ENCODE results near the gene CPLX1. TPM values are rescaled to one million over a fixed set of nuclear protein-coding genes. Genes with fewer than 3 reads are reported as not detected.
A peak's percentile ranks its signal among the peaks of the same experiment; 100 is the strongest.

Gene CPLX1
- 1 to 10 TPM in 1 of 2 donors, under 1 TPM in 1; 0.11 to 1.9 TPM for total RNA-seq

GRCh38 chr4:825971-826330 is at the start of gene CPLX1:
Gene CPLX1 (minus strand): TSS chr4:826129. CDS start chr4:824522, 1,607 bp downstream.
- H3K36me3 Mint-ChIP-seq = peaks cover 0 to 6% of the 10 kb centered on the region in 2 donors
- H3K9me3 Mint-ChIP-seq = no peaks in the 10 kb centered on the region
- no peak for DNase-seq (ENCODE audit: low spot score in 2 of 2)
- peak in 1 of 2 donors; percentile 28 for ATAC-seq
- H3K27ac Mint-ChIP-seq = no peak within 1 kb of the TSS

DNA sequence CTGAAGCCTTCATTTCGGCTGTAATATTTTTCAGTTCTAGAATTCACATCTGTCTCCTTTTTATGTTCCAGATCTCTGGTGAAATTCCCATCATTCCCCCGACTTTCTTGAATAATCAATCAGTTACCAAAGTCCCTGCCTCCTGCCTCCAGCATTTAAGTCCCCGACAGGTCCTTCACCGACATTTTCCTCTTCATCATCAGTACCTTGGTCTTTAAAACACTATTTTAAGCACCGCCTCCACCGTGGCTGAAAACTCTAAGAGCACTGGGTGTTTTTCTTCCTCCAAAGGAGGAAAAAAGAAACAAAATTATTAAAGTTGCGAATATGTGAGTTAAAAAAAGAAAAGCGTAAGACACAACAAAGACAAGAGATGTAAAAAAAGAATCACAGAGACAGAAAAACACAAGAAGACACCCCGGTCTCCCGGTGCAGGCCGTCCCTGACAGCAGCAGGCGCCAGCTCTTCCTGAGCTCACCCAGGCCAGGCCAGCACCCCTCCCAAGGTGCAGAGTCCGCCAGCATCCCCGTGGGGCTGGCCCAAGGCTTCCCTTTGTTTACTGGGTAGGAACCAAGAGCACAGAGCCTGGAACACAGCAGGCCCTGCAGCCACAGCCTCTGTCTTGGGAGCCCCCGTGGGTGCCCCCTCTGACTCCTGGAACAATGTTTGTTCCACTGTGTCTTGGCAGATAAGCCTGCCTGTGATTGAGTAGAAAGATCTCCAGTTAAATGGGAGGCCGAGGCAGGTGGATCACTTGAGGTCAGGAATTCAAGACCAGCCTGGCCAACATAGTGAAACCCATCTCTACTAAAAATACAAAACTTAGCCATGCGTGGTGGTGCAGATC is 49.3 kb upstream of the CPLX1 start:
- H3K36me3 Mint-ChIP-seq = peaks cover 26 to 34% of the 10 kb centered on the region in 2 donors
- ATAC-seq (no peak), DNase-seq (ENCODE audit: low spot score in 2 of 2) (no peak)
- H3K27ac Mint-ChIP-seq = peak overlapping the region in 1 of 2 donors; percentile 47
- no peaks in the 10 kb centered on the region for H3K9me3 Mint-ChIP-seq

DNA sequence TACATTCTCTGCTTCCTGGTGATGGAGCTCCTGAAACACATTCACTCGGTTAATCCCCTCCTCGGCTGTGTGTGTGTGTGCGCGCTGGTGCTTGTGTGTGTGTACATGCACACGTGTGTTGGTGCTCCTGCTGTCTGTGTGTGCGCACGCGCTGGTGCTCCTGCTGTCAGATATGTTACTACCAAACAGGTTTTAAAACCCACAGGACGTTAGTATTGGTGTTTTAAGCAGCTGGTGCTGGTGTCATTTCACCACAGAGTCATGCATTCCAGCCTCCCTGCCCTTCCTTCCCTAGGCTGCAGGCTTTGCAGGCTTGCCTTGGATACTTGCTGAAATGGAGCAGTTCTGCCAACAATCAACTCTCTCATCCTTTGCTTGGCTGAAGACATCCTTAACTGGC is 48.1 kb upstream of the CPLX1 start:
- ATAC-seq (no peak), DNase-seq (ENCODE audit: low spot score in 2 of 2) (no peak)
- peaks cover 29 to 43% of the 10 kb centered on the region in 2 donors for H3K36me3 Mint-ChIP-seq
- H3K27ac Mint-ChIP-seq = peak overlapping the region; percentile 37 to 69
- H3K9me3 Mint-ChIP-seq = no peaks in the 10 kb centered on the region

DNA sequence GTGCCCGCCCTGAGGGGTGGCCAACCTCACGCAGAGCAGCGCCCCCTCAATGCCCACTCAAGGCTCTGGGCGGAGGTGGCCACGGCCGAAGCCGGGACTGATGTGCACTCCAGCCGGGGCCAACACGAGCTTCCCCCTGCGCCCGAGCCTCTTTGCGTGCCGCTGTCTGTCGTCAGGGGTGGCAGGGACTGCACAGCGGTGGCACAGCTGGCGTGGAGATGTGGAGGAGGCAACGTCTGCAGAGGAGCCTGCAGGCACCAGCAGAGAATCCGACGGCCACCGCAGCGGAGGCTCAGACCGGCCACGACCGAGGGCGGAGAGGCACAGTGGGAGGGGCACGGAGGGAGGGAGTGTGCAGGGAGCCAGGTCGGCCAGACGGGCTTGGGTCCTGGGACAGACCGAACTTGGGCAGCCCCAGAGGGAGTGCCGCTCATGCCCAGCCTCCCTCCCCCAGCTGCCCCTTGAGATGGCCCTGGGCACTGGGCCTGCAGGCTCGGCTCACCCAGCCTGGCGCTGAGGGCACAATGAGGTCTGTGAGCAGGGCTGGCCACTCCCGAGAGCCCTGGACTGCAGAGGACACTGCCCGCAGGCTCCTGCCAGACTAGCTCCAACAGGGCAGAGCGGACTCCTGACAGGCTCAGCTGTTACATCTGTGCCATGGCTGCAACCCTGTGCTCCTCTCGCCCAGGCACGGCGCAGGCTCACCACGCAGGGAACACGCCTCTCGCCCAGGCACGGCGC is 46.5 kb upstream of the CPLX1 start:
- Mint-ChIP-seq H3K36me3 (peaks cover 19 to 41% of the 10 kb centered on the region in 2 donors), H3K9me3 (no peaks in the 10 kb centered on the region), H3K27ac (peak overlapping the region in 1 of 2 donors; percentile 72)
- no peak for DNase-seq (ENCODE audit: low spot score in 2 of 2)
- ATAC-seq = no peak

DNA sequence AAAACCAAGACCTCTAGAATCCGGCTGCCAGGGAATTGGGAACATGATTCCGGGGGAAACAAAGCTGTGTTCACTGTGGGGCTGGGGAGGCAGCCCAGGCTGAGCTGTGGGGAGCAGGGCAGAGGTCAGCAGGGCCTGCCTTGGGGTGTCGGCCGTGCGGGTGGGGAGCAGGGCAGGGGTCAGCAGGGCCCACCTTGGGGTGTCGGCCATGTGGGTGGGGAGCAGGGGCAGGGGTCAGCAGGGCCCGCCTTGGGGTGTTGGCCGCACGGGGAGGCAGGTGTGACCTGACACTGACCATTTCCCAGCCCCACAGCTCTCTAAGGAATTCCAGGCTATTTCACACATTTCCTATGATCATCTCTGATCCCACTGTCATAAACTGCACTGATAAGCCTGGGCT is 45.6 kb upstream of the CPLX1 start:
- H3K36me3 Mint-ChIP-seq = peaks cover 13 to 37% of the 10 kb centered on the region in 2 donors

GRCh38 chr4:870951-871350 is 45.0 kb upstream of the CPLX1 start:
- no peak for ATAC-seq
- DNase-seq (ENCODE audit: low spot score in 2 of 2) = no peak
- no peaks in the 10 kb centered on the region for H3K9me3 Mint-ChIP-seq
- H3K27ac Mint-ChIP-seq = no peak overlapping the region
- peaks cover 13 to 37% of the 10 kb centered on the region in 2 donors for H3K36me3 Mint-ChIP-seq

More for the DNA sequence above, 45.6 kb upstream of the CPLX1 start:
- H3K27ac Mint-ChIP-seq = peak overlapping the region in 1 of 2 donors; percentile 74
- H3K9me3 Mint-ChIP-seq = no peaks in the 10 kb centered on the region
- DNase-seq (ENCODE audit: low spot score in 2 of 2) (no peak), ATAC-seq (no peak)

- DNase-seq (ENCODE audit: low spot score in 2 of 2) = no peak
- peaks cover 13 to 30% of the 10 kb centered on the region in 2 donors for H3K36me3 Mint-ChIP-seq
- no peaks in the 10 kb centered on the region for H3K9me3 Mint-ChIP-seq
- H3K27ac Mint-ChIP-seq = peak overlapping the region; percentile 23 to 72
- no peak for ATAC-seq
Observed at GRCh38 chr4:869776-870175, 43.8 kb upstream of the CPLX1 start.

DNA sequence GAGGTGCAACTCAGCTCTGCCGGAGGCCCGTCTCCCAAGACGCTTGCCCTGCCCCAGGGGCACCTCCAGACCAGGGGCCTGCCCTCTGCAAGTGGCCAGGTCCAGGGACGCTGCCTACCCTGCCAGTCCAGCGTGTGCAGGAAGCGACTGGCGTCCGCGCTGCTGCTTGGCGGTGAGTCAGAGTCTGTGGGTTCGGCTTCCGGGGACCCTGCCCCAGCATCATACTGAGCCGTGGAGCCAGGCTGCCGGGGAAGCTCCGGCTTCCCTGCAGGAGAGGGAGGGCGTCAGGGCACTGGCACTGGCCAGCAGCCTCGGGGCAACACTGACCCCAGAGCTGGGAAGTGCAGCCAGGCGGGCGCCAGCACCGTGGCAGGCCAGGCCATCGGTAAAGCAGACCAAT is 42.5 kb upstream of the CPLX1 start:
- Mint-ChIP-seq H3K9me3 (no peaks in the 10 kb centered on the region), H3K36me3 (peaks cover 13 to 20% of the 10 kb centered on the region in 2 donors), H3K27ac (no peak overlapping the region)
- DNase-seq (ENCODE audit: low spot score in 2 of 2) (no peak), ATAC-seq (no peak)

GRCh38 chr4:867526-868250 is 41.8 kb upstream of the CPLX1 start:
- DNase-seq (ENCODE audit: low spot score in 2 of 2) = no peak
- peaks cover 19 to 25% of the 10 kb centered on the region in 2 donors for H3K36me3 Mint-ChIP-seq
- no peaks in the 10 kb centered on the region for H3K9me3 Mint-ChIP-seq
- no peak overlapping the region for H3K27ac Mint-ChIP-seq
- ATAC-seq = no peak

DNA sequence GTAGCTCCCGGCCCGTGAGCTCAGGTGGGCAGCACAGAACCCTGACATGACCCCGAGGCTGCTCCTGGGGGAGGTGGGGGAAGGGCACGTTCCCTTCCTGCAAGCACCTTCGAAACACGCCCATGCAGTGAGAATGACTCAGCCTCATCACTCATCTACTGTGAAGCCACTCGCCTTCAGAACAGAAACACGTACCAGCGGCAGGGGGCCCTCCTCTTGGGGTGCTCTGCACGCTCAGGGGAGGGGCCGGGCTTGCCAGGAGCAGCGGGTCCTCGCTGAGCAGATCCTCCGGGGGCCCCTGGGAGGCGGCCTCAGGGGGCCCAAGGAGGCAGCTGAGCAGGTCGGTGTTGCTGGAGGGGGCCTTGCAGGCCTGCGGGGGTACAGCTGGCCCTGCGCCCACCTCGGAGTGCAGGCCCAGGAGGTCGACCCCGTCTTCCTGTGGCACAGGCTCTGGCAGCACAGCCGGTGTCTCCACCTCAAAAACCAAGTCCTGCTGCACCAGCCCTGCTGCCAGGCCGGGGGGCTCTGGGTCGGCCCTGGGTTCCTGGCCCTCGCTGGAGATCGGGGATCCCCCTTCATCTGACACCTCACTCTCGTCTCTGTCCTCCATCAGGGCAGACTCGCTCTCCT is 40.9 kb upstream of the CPLX1 start:
- no peak overlapping the region for H3K27ac Mint-ChIP-seq
- no peaks in the 10 kb centered on the region for H3K9me3 Mint-ChIP-seq
- DNase-seq (ENCODE audit: low spot score in 2 of 2) (no peak), ATAC-seq (peak; percentile 23 to 39)
- H3K36me3 Mint-ChIP-seq = peaks cover 19 to 26% of the 10 kb centered on the region in 2 donors

- DNase-seq (ENCODE audit: low spot score in 2 of 2) = no peak
- no peaks in the 10 kb centered on the region for H3K9me3 Mint-ChIP-seq
- H3K27ac Mint-ChIP-seq = peak overlapping the region; percentile 58 to 74
- peaks cover 20 to 26% of the 10 kb centered on the region in 2 donors for H3K36me3 Mint-ChIP-seq
- ATAC-seq = peak in 1 of 2 donors; percentile 13
Observed at GRCh38 chr4:866068-866760, 40.3 kb upstream of the CPLX1 start.

GRCh38 chr4:865572-865971 is 39.6 kb upstream of the CPLX1 start:
- ATAC-seq = peak in 1 of 2 donors; percentile 12
- H3K27ac Mint-ChIP-seq = peak overlapping the region; percentile 44 to 58
- peaks cover 22 to 28% of the 10 kb centered on the region in 2 donors for H3K36me3 Mint-ChIP-seq
- DNase-seq (ENCODE audit: low spot score in 2 of 2) = no peak
- no peaks in the 10 kb centered on the region for H3K9me3 Mint-ChIP-seq

DNA sequence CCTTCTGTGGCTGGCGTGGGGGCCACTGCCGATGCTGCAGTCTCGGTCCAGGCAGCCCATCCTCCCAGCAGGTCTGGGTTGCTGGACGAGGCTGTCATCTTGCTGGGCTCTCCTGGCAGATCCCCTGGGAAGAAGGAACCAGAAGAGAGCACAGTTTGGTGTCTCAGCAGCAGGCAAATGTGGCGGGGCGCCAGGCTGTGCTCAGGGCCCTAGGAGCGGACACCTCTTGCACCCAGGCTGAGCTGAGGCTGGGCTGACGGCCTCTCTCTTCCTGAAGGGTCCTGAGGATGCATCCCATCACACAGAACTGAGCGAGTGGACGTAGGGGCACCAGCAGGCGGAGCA is 39.2 kb upstream of the CPLX1 start:
- ATAC-seq = no peak
- DNase-seq (ENCODE audit: low spot score in 2 of 2) = no peak
- H3K9me3 Mint-ChIP-seq = no peaks in the 10 kb centered on the region
- H3K27ac Mint-ChIP-seq = peak overlapping the region in 1 of 2 donors; percentile 58
- H3K36me3 Mint-ChIP-seq = peaks cover 22 to 26% of the 10 kb centered on the region in 2 donors

- Mint-ChIP-seq H3K9me3 (no peaks in the 10 kb centered on the region), H3K36me3 (peaks cover 19 to 26% of the 10 kb centered on the region in 2 donors), H3K27ac (peak overlapping the region in 1 of 2 donors; percentile 32)
- ATAC-seq (no peak), DNase-seq (ENCODE audit: low spot score in 2 of 2) (no peak)
Observed at GRCh38 chr4:864456-865120, 38.7 kb upstream of the CPLX1 start.

DNA sequence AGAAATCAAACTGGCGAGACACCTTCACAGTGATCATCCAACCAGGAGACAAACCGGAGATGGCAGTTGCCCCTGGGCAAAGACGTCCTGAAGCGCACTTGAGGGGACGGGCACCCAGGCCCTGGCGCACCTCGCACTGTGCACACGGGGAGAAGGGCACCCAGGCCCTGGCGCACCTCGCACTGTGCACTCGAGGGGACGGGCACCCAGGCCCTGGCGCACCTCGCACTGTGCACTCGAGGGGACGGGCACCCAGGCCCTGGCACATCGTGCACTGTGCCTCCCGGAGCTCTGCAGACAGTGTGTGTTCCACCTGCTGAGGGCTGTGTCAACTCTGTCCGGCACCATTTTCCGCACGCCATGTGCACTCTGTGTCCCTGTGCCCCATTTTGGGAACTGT is 34.6 kb upstream of the CPLX1 start:
- no peak for ATAC-seq
- Mint-ChIP-seq H3K9me3 (peaks cover 8 to 16% of the 10 kb centered on the region in 2 donors), H3K36me3 (peaks cover 46 to 48% of the 10 kb centered on the region in 2 donors), H3K27ac (no peak overlapping the region)
- no peak for DNase-seq (ENCODE audit: low spot score in 2 of 2)
